Head of caudate nucleus (tissue), 42 donors: ENCODE data around the gene CHAF1A.

Experiments used
- DNase-seq, 42 donors: peaks; one replicate each; pipeline versions ENCODE4 v3.0.0 to v3.0.0-alpha.2; 2020 to 2021; ENCODE audit warnings: mixed read lengths in 7 of 42
- intact Hi-C: fragments of 100-400 bp; cut with DNase I; formaldehyde crosslinking; loops from one replicate; pipeline ENCODE4 v1.15.0; 2022

CHAF1A gene

GRCh38 chr19:4376028-4376670, 26.3 kb upstream of the CHAF1A start:
- intact Hi-C loops, result no loop called here
- peak in 1 of 42 donors; percentile 8 for DNase-seq

GRCh38 chr19:4376671-4376990, 25.8 kb upstream of the CHAF1A start:
- intact Hi-C loops, result no loop called here
- DNase-seq, result no peak

GRCh38 chr19:4376991-4377781, 25.3 kb upstream of the CHAF1A start:
- peak in 1 of 42 donors; percentile 7 for DNase-seq

GRCh38 chr19:4378886-4379285, 23.6 kb upstream of the CHAF1A start:
- no peak for DNase-seq
- intact Hi-C loops, result no loop called here

More at GRCh38 chr19:4376991-4377781, 25.3 kb upstream of the CHAF1A start:
- intact Hi-C loops, result no loop called here

GRCh38 chr19:4379383-4380253, 22.8 kb upstream of the CHAF1A start:
- peak in 11 of 42 donors; percentile 18 to 68 (median 51) for DNase-seq
- intact Hi-C loops, result no loop called here

- DNase-seq, result peak in 1 of 42 donors; percentile 12
- intact Hi-C loops, result no loop called here
These were observed 22.1 kb upstream of the CHAF1A start for GRCh38 chr19:4380254-4380727.

- intact Hi-C loops, result no loop called here
- DNase-seq, result peak in 1 of 42 donors; percentile 10
These were observed 17.0 kb upstream of the CHAF1A start for GRCh38 chr19:4385291-4386040.

- DNase-seq, result peak in 40 of 42 donors; percentile 41 to 85 (median 71)
- intact Hi-C loops, result no loop called here
These were observed 16.2 kb upstream of the CHAF1A start for GRCh38 chr19:4386041-4386782.

- intact Hi-C loops, result no loop called here
- DNase-seq, result peak in 1 of 42 donors; percentile 35
These were observed 13.9 kb upstream of the CHAF1A start for GRCh38 chr19:4388337-4389063.

- DNase-seq, result no peak
- intact Hi-C loops, result no loop called here
These were observed 13.4 kb upstream of the CHAF1A start for GRCh38 chr19:4389064-4389375.

GRCh38 chr19:4389511-4390016, 12.9 kb upstream of the CHAF1A start:
- intact Hi-C loops, result no loop called here
- DNase-seq, result no peak

GRCh38 chr19:4390017-4390566, 12.3 kb upstream of the CHAF1A start:
- intact Hi-C loops, result no loop called here
- DNase-seq, result no peak

- no peak for DNase-seq
- intact Hi-C loops, result no loop called here
These were observed 11.7 kb upstream of the CHAF1A start for GRCh38 chr19:4390567-4391305.

- intact Hi-C loops, result no loop called here
- DNase-seq, result no peak
These were observed 11.1 kb upstream of the CHAF1A start for GRCh38 chr19:4391306-4391693.

GRCh38 chr19:4391701-4392483, 10.5 kb upstream of the CHAF1A start:
- intact Hi-C loops, result no loop called here
- DNase-seq, result no peak
